ACC112 (cell line): ENCODE results near the gene PCSK6.

ENCODE experiments used
- H2AFZ ChIP-seq: fragments of 200-600 bp; sonication (generic); one replicate; pipeline ENCODE4 v1.6.0; 2017; ENCODE audit warnings: antibody characterized with exemption, low read length; ENCODE audit not compliant: unreplicated experiment
- H3K27ac ChIP-seq: fragments of 200-600 bp; sonication (generic); 2 replicates; pipeline ENCODE4 v1.5.1; 2014; ENCODE audit warnings: low read depth, mild to moderate bottlenecking, antibody characterized with exemption, low read length, moderate library complexity
- H3K27me3 ChIP-seq: fragments of 200-600 bp; sonication (generic); 2 replicates; pipeline ENCODE4 v1.6.1; 2014; ENCODE audit warnings: mild to moderate bottlenecking, antibody characterized with exemption, low read length, moderate library complexity, mixed read lengths; ENCODE audit not compliant: insufficient read depth
- H3K36me3 ChIP-seq: fragments of 200-600 bp; sonication (generic); 2 replicates; pipeline ENCODE4 v1.6.1; 2016; ENCODE audit warnings: mild to moderate bottlenecking, antibody characterized with exemption, low read length, moderate library complexity, mixed read lengths; ENCODE audit not compliant: insufficient read depth
- H3K4me1 ChIP-seq: fragments of 200-600 bp; sonication (generic); one replicate; pipeline ENCODE4 v1.6.1; 2016; ENCODE audit warnings: low read length, mixed read lengths; ENCODE audit not compliant: insufficient read depth, unreplicated experiment, control insufficient read depth
- H3K4me3 ChIP-seq: fragments of 200-600 bp; sonication (generic); 2 replicates; pipeline ENCODE4 v1.5.1; 2014; ENCODE audit warnings: mild to moderate bottlenecking, low read depth, low read length
- H3K79me2 ChIP-seq: fragments of 200-600 bp; sonication (generic); one replicate; pipeline ENCODE4 v1.6.0; 2016; ENCODE audit warnings: low read length; ENCODE audit not compliant: control insufficient read depth, unreplicated experiment, insufficient read depth

The PCSK6 gene

DNA sequence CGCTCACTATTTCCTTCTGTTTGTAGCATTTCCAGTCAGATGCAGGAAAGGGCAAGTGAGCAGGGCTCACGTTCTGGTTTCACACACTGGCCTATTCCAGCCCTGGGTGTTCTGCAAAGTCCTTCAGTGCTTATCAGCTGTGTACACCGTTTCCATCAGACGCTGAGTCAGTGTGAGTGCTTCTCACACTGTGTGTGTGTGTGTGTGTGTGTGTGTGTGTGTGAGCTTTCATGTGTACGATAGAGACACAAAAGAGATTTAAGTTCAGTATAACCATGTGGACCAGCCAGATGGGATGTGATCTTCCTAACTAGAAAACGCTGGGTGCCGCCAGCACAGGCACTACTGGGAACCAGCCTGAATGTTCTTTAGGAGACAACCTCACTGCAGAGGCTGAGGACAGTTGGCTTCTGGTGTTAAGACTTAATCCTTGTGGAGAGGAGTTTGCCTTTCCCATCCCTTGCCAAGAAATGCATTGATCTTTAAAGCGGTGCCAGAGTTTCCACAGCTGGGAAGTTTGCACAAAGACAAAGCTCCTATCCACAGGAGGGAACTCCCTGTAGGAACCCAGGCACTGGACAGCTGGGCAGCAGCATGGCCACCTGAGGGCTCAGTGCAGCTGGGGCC, 233.8 kb downstream of the PCSK6 start:
- Histone ChIP-seq H3K36me3 (no peaks in the 10 kb centered on the region), H3K27ac (no peak overlapping the region), H3K4me3 (no peak overlapping the region), H3K27me3 (no peaks in the 10 kb centered on the region), H2AFZ (no peak overlapping the region), H3K4me1 (peaks cover 15% of the 10 kb centered on the region), H3K79me2 (peaks cover 11% of the 10 kb centered on the region)

GRCh38 chr15:101255051-101255395, 234.5 kb downstream of the PCSK6 start:
- peaks cover 16% of the 10 kb centered on the region for H3K4me1 ChIP-seq
- H2AFZ ChIP-seq = no peak overlapping the region
- no peak overlapping the region for H3K4me3 ChIP-seq
- H3K36me3 ChIP-seq = no peaks in the 10 kb centered on the region
- H3K27ac ChIP-seq = no peak overlapping the region
- H3K27me3 ChIP-seq = no peaks in the 10 kb centered on the region
- H3K79me2 ChIP-seq = peaks cover 18% of the 10 kb centered on the region

- H3K79me2 ChIP-seq = peaks cover 25% of the 10 kb centered on the region
- H3K27me3 ChIP-seq = no peaks in the 10 kb centered on the region
- no peak overlapping the region for H3K4me3 ChIP-seq
- no peaks in the 10 kb centered on the region for H3K36me3 ChIP-seq
- H3K27ac ChIP-seq = no peak overlapping the region
- H3K4me1 ChIP-seq = peaks cover 22% of the 10 kb centered on the region
- H2AFZ ChIP-seq = no peak overlapping the region
Observed at GRCh38 chr15:101254157-101255050, 235.1 kb downstream of the PCSK6 start.
